Suprapubic skin (tissue), 4 donors: Measurements from ENCODE around the gene TMEM50B. TPM values are rescaled to one million over a fixed set of nuclear protein-coding genes. Genes with fewer than 3 reads are reported as not detected.

Experiments used
- DNase-seq, 2 donors: peaks; one replicate each; pipeline ENCODE4 v3.0.0-alpha.2; 2019; ENCODE audit warnings: low spot score in 2 of 2
- H3K27ac ChIP-seq: fragments of 200-600 bp; sonication (generic); one replicate; pipeline ENCODE4 v1.5.1; 2019
- H3K27me3 ChIP-seq: fragments of 200-600 bp; sonication (generic); one replicate; pipeline ENCODE4 v1.5.1; 2019
- H3K36me3 ChIP-seq: fragments of 200-600 bp; sonication (generic); one replicate; pipeline ENCODE4 v1.5.1; 2019
- H3K4me1 ChIP-seq: fragments of 200-600 bp; sonication (generic); one replicate; pipeline ENCODE4 v1.5.1; 2019
- H3K4me3 ChIP-seq: fragments of 200-600 bp; sonication (generic); one replicate; pipeline ENCODE4 v1.5.1; 2019; ENCODE audit warnings: mild to moderate bottlenecking
- H3K9me3 ChIP-seq: fragments of 200-600 bp; sonication (generic); one replicate; pipeline ENCODE4 v1.5.1; 2019
- EP300 ChIP-seq: sonication (generic); formaldehyde crosslinking; IDR thresholded peaks from one replicate; pipeline ENCODE4 v1.6.1; 2017; ENCODE audit warnings: antibody characterized with exemption
- POLR2A ChIP-seq, 2 donors: fragments of 450-650 bp; IDR thresholded peaks; one replicate each; pipeline ENCODE4 v1.6.1; 2017; ENCODE audit warnings: antibody characterized with exemption in 2 of 2, mild to moderate bottlenecking in 2 of 2, moderate library complexity in 2 of 2
- POLR2AphosphoS5 ChIP-seq, 3 donors: sonication (generic); formaldehyde crosslinking; IDR thresholded peaks; one replicate each; pipeline ENCODE4 v1.6.1; 2017; ENCODE audit warnings: antibody characterized with exemption in 3 of 3
- WGBS: methylation state at CpG from one replicate; pipeline ENCODE4 v1.1.5; 2018; 5-methylcytosine and 5-hydroxymethylcytosine counted together
- total RNA-seq, 4 donors: library from RNA; depleted of rRNA; stranded (reverse); fragments of >200 nt; gene quantifications; one replicate each; pipeline ENCODE4 v1.1.0, GENCODE V29; 2016
- TF ChIP-seq, protein P1 (sequence below), 2 donors: fragments of 200-600 bp in 1 of 2; fragments of 450-650 bp in 1 of 2; sonication (generic) in 1 of 2; IDR thresholded peaks; one replicate each; pipeline ENCODE4 v1.5.1; 2016 to 2019; ENCODE audit warnings: antibody characterized with exemption in 2 of 2, mild to moderate bottlenecking in 1 of 2, moderate library complexity in 1 of 2

TMEM50B gene
- total RNA-seq, 4 donors from 2014 or later: 33.1 to 151 (median 59.8) TPM

GRCh38 chr21:33461538-33462250 lies 18.1 kb downstream of the TMEM50B start:
- Histone ChIP-seq H3K9me3 (no peaks in the 10 kb centered on the region), H3K36me3 (peaks cover 54% of the 10 kb centered on the region), H3K27me3 (no peaks in the 10 kb centered on the region), H3K4me1 (no peaks in the 10 kb centered on the region), H3K27ac (no peak overlapping the region), H3K4me3 (no peak overlapping the region)
- 90% methylated on average over 5 of the region's 5 CpGs for WGBS
- TF ChIP-seq, protein P1, sequence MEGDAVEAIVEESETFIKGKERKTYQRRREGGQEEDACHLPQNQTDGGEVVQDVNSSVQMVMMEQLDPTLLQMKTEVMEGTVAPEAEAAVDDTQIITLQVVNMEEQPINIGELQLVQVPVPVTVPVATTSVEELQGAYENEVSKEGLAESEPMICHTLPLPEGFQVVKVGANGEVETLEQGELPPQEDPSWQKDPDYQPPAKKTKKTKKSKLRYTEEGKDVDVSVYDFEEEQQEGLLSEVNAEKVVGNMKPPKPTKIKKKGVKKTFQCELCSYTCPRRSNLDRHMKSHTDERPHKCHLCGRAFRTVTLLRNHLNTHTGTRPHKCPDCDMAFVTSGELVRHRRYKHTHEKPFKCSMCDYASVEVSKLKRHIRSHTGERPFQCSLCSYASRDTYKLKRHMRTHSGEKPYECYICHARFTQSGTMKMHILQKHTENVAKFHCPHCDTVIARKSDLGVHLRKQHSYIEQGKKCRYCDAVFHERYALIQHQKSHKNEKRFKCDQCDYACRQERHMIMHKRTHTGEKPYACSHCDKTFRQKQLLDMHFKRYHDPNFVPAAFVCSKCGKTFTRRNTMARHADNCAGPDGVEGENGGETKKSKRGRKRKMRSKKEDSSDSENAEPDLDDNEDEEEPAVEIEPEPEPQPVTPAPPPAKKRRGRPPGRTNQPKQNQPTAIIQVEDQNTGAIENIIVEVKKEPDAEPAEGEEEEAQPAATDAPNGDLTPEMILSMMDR (IDR thresholded peaks at IDR 0.05): no peak
- TF ChIP-seq POLR2A (IDR thresholded peaks at IDR 0.05) (no peak), EP300 (no peak), POLR2AphosphoS5 (IDR thresholded peaks at IDR 0.05) (no peak)
- no peak for DNase-seq

- H3K36me3 ChIP-seq: peaks cover 71% of the 10 kb centered on the region
- no peak overlapping the region for H3K27ac ChIP-seq
- no peaks in the 10 kb centered on the region for H3K27me3 ChIP-seq
- H3K9me3 ChIP-seq: no peaks in the 10 kb centered on the region
- no peak overlapping the region for H3K4me3 ChIP-seq
- no peak for DNase-seq
- TF ChIP-seq POLR2A (IDR thresholded peaks at IDR 0.05) (no peak), EP300 (no peak), POLR2AphosphoS5 (IDR thresholded peaks at IDR 0.05) (no peak)
- H3K4me1 ChIP-seq: no peaks in the 10 kb centered on the region
- WGBS: 98% methylated on average over 3 of the region's 3 CpGs
Observed at GRCh38 chr21:33458861-33459260, 20.9 kb downstream of the TMEM50B start.

DNA sequence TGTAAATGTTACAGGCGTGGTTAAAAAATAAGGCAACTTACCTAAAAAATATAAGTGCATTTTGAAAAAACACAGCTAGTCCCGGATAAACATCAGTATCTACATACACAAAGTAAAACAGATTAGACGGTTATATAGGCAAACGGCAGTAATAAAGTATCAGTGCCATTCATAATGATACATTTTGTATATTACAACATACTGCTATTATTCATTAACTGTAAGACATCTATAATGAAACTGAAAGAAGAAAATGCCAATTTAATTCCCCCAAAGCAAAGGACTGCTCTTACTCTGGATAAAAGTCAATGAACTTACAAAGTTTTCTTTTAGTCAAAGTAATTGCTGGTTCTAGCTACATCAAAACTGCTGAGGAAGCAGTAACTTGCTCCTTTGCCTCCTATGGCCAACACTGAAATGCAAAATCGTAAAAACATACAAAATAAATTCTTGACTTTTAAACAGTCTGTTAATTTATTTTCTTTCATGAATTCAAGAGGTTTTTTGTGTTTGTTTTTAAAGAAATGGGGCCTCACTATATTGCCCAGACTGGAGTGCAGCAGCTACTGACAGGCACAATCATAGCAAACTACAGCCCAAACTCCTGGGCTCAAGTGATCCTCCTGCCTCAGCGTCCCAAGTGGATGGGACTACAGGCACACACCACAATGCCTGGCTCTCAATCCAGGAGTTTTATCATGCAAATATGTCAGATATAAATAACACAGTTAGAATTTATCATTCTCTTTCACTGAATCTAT lies 23.9 kb downstream of the TMEM50B start:
- WGBS: 86% methylated on average over 6 of the region's 6 CpGs
- H3K36me3 ChIP-seq: peaks cover 57% of the 10 kb centered on the region
- DNase-seq: no peak

DNA sequence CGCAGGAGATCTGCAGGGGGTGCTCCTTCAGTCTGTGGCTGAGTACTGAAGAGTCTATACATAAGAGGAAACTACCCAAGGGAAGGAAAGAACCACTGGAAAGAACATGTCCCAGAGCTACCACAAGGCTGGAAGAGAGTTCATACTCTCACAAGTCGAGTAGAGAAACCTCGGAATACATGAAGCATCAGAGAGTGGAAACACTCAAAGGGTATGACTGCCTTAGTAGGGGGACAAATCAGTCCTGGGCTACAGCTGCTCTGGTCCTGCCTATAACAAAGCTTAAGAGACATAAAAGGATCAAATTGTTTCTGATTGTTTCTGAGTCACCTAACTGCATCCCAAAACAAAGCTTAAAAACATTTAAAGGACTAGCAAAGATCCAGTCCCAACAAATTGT lies 27.4 kb downstream of the TMEM50B start:
- H3K27ac ChIP-seq: no peak overlapping the region
- no peak overlapping the region for H3K4me3 ChIP-seq
- H3K27me3 ChIP-seq: no peaks in the 10 kb centered on the region
- no peaks in the 10 kb centered on the region for H3K4me1 ChIP-seq
- 90% methylated on average over 3 of the region's 3 CpGs for WGBS
- TF ChIP-seq POLR2A (IDR thresholded peaks at IDR 0.05) (no peak), EP300 (no peak), POLR2AphosphoS5 (IDR thresholded peaks at IDR 0.05) (no peak)
- TF ChIP-seq, protein P1 (IDR thresholded peaks at IDR 0.05): no peak
- peaks cover 37% of the 10 kb centered on the region for H3K36me3 ChIP-seq
- no peaks in the 10 kb centered on the region for H3K9me3 ChIP-seq
- DNase-seq: no peak

More for the DNA sequence above, 23.9 kb downstream of the TMEM50B start:
- TF ChIP-seq POLR2AphosphoS5 (IDR thresholded peaks at IDR 0.05): no peak
- TF ChIP-seq, protein P1 (IDR thresholded peaks at IDR 0.05): no peak
- TF ChIP-seq EP300: no peak
- TF ChIP-seq POLR2A (IDR thresholded peaks at IDR 0.05): no peak
- no peaks in the 10 kb centered on the region for H3K4me1 ChIP-seq
- H3K27me3 ChIP-seq: no peaks in the 10 kb centered on the region
- no peak overlapping the region for H3K4me3 ChIP-seq
- H3K9me3 ChIP-seq: no peaks in the 10 kb centered on the region
- no peak overlapping the region for H3K27ac ChIP-seq

DNA sequence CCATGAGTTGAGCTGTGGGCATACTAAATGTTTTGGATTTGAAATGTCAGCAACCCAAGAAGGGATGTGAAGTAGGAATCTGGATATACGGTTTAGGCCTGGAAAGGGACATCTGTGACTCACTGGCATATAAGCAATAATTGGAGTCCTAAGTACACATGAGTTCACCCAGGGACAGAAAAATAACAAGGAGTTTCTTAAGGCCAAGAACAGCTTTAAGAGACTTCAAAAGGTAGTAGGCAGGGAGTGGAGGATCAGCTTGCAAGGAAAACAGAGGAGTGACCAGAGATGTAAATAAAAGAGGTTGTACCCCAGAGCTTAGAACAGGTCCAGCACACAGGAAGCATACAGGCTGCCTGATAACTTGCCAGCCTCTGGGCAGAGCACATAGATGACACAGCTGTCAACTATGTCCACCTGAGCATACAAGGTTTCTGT lies 28.1 kb downstream of the TMEM50B start:
- H3K27me3 ChIP-seq: no peaks in the 10 kb centered on the region
- TF ChIP-seq POLR2A (IDR thresholded peaks at IDR 0.05) (no peak), POLR2AphosphoS5 (IDR thresholded peaks at IDR 0.05) (no peak), EP300 (no peak)
- TF ChIP-seq, protein P1 (IDR thresholded peaks at IDR 0.05): no peak
- no peak for DNase-seq
- WGBS: 77% methylated on average over 1 of the region's 1 CpG
- no peaks in the 10 kb centered on the region for H3K9me3 ChIP-seq
- no peaks in the 10 kb centered on the region for H3K4me1 ChIP-seq
- no peak overlapping the region for H3K27ac ChIP-seq
- no peak overlapping the region for H3K4me3 ChIP-seq
- H3K36me3 ChIP-seq: peaks cover 32% of the 10 kb centered on the region
